GM12801 (cell line): ENCODE data around the gene IL36B.

Source experiments
- CTCF ChIP-seq: IDR thresholded peaks from one replicate; pipeline ENCODE4 v1.5.1; 2011; ENCODE audit warnings: control low read depth; ENCODE audit not compliant: insufficient read length; ENCODE audit errors: extremely low read depth

The IL36B gene

GRCh38 chr2:113039158-113039557 is 13.5 kb downstream of the IL36B start:
- TF ChIP-seq CTCF = no peak

- no peak for TF ChIP-seq CTCF
These were observed 14.4 kb downstream of the IL36B start for GRCh38 chr2:113038291-113038690.

GRCh38 chr2:113036763-113037162 is 15.9 kb downstream of the IL36B start:
- no peak for TF ChIP-seq CTCF

GRCh38 chr2:113034016-113034415 is 18.7 kb downstream of the IL36B start:
- TF ChIP-seq CTCF = no peak

- TF ChIP-seq CTCF = no peak
These were observed 19.9 kb downstream of the IL36B start for GRCh38 chr2:113032737-113033136.

- TF ChIP-seq CTCF = no peak
These were observed 24.6 kb downstream of the IL36B start for GRCh38 chr2:113028112-113028511.

- TF ChIP-seq CTCF = no peak
These were observed 25.0 kb downstream of the IL36B start for GRCh38 chr2:113027691-113028090.

GRCh38 chr2:113025737-113026136 is 26.9 kb downstream of the IL36B start:
- TF ChIP-seq CTCF = no peak
